ENCODE data around the gene MPHOSPH9. TPM values are rescaled to one million over a fixed set of nuclear protein-coding genes. Genes with fewer than 3 reads are reported as not detected.

Gene MPHOSPH9
- total RNA-seq, 4 donors from 2014 or later = 14.0 to 44.3 (median 14.3) TPM

- Histone ChIP-seq H3K4me1 (peaks cover 28% of the 10 kb centered on the region), H3K27me3 (no peaks in the 10 kb centered on the region), H3K36me3 (no peaks in the 10 kb centered on the region), H3K9me3 (no peaks in the 10 kb centered on the region), H3K27ac (peak overlapping the region; percentile 29), H3K4me3 (peak overlapping the region; percentile 77)
- TF ChIP-seq POLR2AphosphoS5 (IDR thresholded peaks at IDR 0.05) (no peak), CTCF (IDR thresholded peaks at IDR 0.05) (no peak), EP300 (IDR thresholded peaks at IDR 0.05) (no peak)
- under 1% methylated on average over 15 of the region's 15 CpGs for WGBS
- no peak for DNase-seq (ENCODE audit: low spot score in 2 of 2)
Measured at GRCh38 chr12:123232472-123232806, 502 bp downstream of the MPHOSPH9 start.

DNA sequence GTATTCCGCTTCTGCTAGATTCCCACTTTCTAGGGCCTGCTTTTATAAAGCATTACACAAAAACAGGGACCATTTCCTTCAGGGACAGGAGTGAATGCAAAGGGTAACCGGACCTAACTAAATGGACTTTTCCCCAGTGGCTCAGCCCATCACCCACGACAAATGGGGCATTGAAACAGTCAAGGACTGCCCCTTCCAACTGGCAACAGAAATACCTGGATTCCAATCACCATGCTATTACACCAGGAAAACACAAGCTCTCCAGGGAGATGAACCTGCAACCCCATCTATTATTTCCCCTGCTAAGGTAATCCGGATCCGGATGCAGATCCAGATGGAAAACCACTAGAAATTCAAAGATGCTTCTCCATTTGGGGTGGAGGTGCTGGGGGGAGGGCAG is 1.0 kb downstream of the MPHOSPH9 start:
- 29% methylated on average over 5 of the region's 5 CpGs for WGBS
- Histone ChIP-seq H3K36me3 (no peaks in the 10 kb centered on the region), H3K4me1 (peaks cover 28% of the 10 kb centered on the region), H3K27ac (no peak overlapping the region), H3K4me3 (peak overlapping the region; percentile 77), H3K9me3 (no peaks in the 10 kb centered on the region), H3K27me3 (no peaks in the 10 kb centered on the region)
- TF ChIP-seq POLR2AphosphoS5 (IDR thresholded peaks at IDR 0.05) (no peak), CTCF (IDR thresholded peaks at IDR 0.05) (no peak), EP300 (IDR thresholded peaks at IDR 0.05) (no peak), POLR2A (IDR thresholded peaks at IDR 0.05) (no peak)
- no peak for DNase-seq (ENCODE audit: low spot score in 2 of 2)

DNA sequence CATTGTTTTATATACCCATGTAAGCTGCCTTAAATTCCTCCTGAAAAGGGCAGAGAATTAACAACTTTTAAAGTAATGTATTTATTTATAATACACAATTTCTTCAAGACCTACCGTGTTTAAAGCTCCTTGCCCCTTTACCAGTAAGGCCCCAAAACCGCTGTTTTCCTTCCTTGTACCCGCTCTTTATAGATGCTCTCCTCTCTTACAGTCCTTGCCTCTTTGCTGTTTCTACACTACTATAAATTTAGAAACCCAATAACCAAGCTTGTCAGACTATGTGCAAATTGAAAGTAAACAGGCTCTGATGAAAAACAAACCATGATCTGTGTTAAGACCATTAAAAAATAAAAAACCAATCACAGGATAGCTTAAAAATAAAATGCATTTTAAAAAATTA is 3.9 kb downstream of the MPHOSPH9 start:
- H3K4me3 ChIP-seq = no peak overlapping the region
- peaks cover 14% of the 10 kb centered on the region for H3K4me1 ChIP-seq
- no peak overlapping the region for H3K27ac ChIP-seq
- H3K27me3 ChIP-seq = no peaks in the 10 kb centered on the region
- no peaks in the 10 kb centered on the region for H3K36me3 ChIP-seq
- TF ChIP-seq POLR2AphosphoS5 (IDR thresholded peaks at IDR 0.05) (no peak), POLR2A (IDR thresholded peaks at IDR 0.05) (no peak), CTCF (IDR thresholded peaks at IDR 0.05) (no peak), EP300 (IDR thresholded peaks at IDR 0.05) (no peak)
- DNase-seq (ENCODE audit: low spot score in 2 of 2) = no peak
- no peaks in the 10 kb centered on the region for H3K9me3 ChIP-seq
- WGBS = 88% methylated on average over 3 of the region's 3 CpGs

- DNase-seq (ENCODE audit: low spot score in 2 of 2) = no peak
- no peaks in the 10 kb centered on the region for H3K27me3 ChIP-seq
- WGBS = 61% methylated on average over 5 of the region's 5 CpGs
- H3K9me3 ChIP-seq = no peaks in the 10 kb centered on the region
- H3K4me3 ChIP-seq = no peak overlapping the region
- TF ChIP-seq POLR2AphosphoS5 (IDR thresholded peaks at IDR 0.05) (no peak), CTCF (IDR thresholded peaks at IDR 0.05) (no peak), POLR2A (IDR thresholded peaks at IDR 0.05) (no peak)
- H3K4me1 ChIP-seq = peaks cover 10% of the 10 kb centered on the region
- H3K27ac ChIP-seq = no peak overlapping the region
- peaks cover under 1% of the 10 kb centered on the region for H3K36me3 ChIP-seq
Measured at GRCh38 chr12:123227581-123228258, 5.2 kb downstream of the MPHOSPH9 start.

DNA sequence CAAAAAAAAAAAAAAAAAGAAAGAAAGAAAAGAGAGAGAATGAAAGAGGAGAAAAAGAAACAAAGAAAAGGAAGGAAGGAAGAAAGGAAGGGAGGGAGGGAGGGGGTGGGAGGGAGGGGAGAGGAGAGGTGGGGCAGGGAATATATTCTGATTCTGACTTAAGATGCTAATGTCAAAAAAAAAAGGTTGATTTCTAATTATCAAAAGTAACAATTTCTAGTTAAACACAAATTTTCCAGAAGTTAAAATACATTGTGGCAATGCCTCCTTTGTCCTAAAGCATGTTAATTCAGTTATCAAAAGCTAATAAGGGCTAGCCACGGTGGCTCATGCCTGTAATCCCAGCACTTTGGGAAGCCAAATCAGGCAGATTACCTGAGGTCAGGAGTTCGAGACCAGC is 7.5 kb downstream of the MPHOSPH9 start:
- Histone ChIP-seq H3K9me3 (no peaks in the 10 kb centered on the region), H3K4me1 (no peaks in the 10 kb centered on the region), H3K4me3 (no peak overlapping the region), H3K27ac (no peak overlapping the region), H3K36me3 (peaks cover 13% of the 10 kb centered on the region), H3K27me3 (no peaks in the 10 kb centered on the region)
- DNase-seq (ENCODE audit: low spot score in 2 of 2) = no peak
- 91% methylated on average over 2 of the region's 2 CpGs for WGBS
- TF ChIP-seq CTCF (IDR thresholded peaks at IDR 0.05) = no peak
- TF ChIP-seq EP300 (IDR thresholded peaks at IDR 0.05) = no peak
- no peak for TF ChIP-seq POLR2A (IDR thresholded peaks at IDR 0.05)
- TF ChIP-seq POLR2AphosphoS5 (IDR thresholded peaks at IDR 0.05) = no peak

All from suprapubic skin (tissue), 4 donors.